ENCODE data around the gene DST.
"Not testable (repeated sequence)": the region's sequence is repeated elsewhere in the genome, so short reads cannot be mapped to it uniquely, and the experiment has no call there.

DST gene

GRCh38 chr6:56562730-56563129, 80.0 kb downstream of the DST start:
- not testable (repeated sequence) for H3K4me1 ChIP-seq (ENCODE audit: control insufficient read depth in 2 of 2, insufficient read depth in 1 of 2, low read depth in 1 of 2, low read length in 2 of 2); H4K8ac ChIP-seq (ENCODE audit: low read depth, low read length); DNase-seq (ENCODE audit: low spot score); H3K4ac ChIP-seq (ENCODE audit: low read length); H2AFZ ChIP-seq (ENCODE audit: low read length); H3K27me3 ChIP-seq (ENCODE audit: control insufficient read depth in 3 of 3, insufficient read depth in 3 of 3, low read depth in 1 of 3, low read length in 3 of 3); H3K14ac ChIP-seq (ENCODE audit: low read length); H2BK12ac ChIP-seq (ENCODE audit: low read length); H3K27ac ChIP-seq (replicated peaks; ENCODE audit: low read length); H4K91ac ChIP-seq (ENCODE audit: low read depth, low read length, poor library complexity); H3K9me3 ChIP-seq (replicated peaks in 1 of 2; ENCODE audit: control insufficient read depth in 2 of 2, insufficient read depth in 1 of 2, low read depth in 1 of 2, low read length in 2 of 2); H2BK120ac ChIP-seq (ENCODE audit: low read depth, low read length); H3K4me2 ChIP-seq (ENCODE audit: insufficient read depth, low read length, poor library complexity, severe bottlenecking); H3K4me3 ChIP-seq (ENCODE audit: low read length in 2 of 2); H2AK5ac ChIP-seq (ENCODE audit: low read depth, low read length); H2BK15ac ChIP-seq (ENCODE audit: low read length); H3K79me1 ChIP-seq (ENCODE audit: low read depth, low read length); H3K9ac ChIP-seq (ENCODE audit: low read depth, low read length, poor library complexity); H3K18ac ChIP-seq (ENCODE audit: low read length); H3K23ac ChIP-seq (ENCODE audit: low read depth, low read length, poor library complexity); H2BK5ac ChIP-seq (ENCODE audit: low read length)
- H3K36me3 ChIP-seq (replicated peaks in 1 of 2; ENCODE audit: control insufficient read depth in 2 of 2, insufficient read depth in 2 of 2, low read length in 2 of 2) = peaks cover 5 to 55% of the 10 kb centered on the region in 2 donors
- WGBS, 2 donors (ENCODE audit: extremely low coverage in 2 of 2, insufficient read length in 2 of 2, insufficient replicate concordance in 1 of 2) = no CpG with 5 or more reads among the region's 4 CpGs

DNA sequence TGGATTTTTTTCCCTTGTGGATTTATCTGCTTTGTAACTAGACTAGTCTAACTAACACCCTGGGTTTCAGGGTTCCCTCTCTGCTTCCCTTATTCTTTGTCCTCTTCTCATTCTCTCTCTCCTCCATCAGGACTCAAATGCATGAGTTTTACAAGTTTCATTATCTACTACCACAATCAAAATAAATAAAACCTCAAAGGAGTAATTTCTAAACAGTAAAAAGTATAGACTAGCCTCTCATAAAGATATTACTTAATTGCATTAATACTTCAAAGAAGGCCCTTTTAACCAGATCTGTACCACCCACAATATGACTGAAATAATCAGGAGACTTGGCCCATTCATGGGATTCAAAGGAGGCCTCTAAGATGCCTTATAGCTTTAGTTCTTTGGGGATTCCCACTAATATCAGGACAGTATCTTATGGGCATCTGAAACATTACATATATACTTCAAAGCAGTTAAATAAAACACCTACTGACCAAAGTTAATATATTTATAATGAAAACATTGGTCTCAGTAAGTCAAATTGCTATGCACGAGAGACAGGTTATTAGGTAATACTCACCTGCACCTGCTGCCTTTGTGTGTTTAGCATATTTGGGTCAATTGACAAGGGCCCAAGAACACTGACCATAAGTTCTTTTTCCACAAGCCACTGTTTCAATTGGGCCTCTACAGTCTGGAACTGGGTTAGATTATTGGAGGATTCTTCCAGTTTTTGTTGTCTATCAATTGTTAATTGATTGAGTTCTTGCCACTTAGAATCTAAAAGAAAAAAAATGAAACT, 85.7 kb downstream of the DST start:
- no peak overlapping the region for H3K4me2 ChIP-seq (ENCODE audit: insufficient read depth, low read length, poor library complexity, severe bottlenecking)
- H3K14ac ChIP-seq (ENCODE audit: low read length) = no peak overlapping the region
- WGBS, 2 donors (ENCODE audit: extremely low coverage in 2 of 2, insufficient read length in 2 of 2, insufficient replicate concordance in 1 of 2) = no CpG with 5 or more reads among the region's 1 CpG
- no peak overlapping the region for H2AFZ ChIP-seq (ENCODE audit: low read length)
- peaks cover 6 to 12% of the 10 kb centered on the region in 2 donors for H3K4me1 ChIP-seq (ENCODE audit: control insufficient read depth in 2 of 2, insufficient read depth in 1 of 2, low read depth in 1 of 2, low read length in 2 of 2)
- H3K79me1 ChIP-seq (ENCODE audit: low read depth, low read length) = no peaks in the 10 kb centered on the region
- no peaks in the 10 kb centered on the region for H3K27me3 ChIP-seq (ENCODE audit: control insufficient read depth in 3 of 3, insufficient read depth in 3 of 3, low read depth in 1 of 3, low read length in 3 of 3)
- H3K4me3 ChIP-seq (ENCODE audit: low read length in 2 of 2) = no peak overlapping the region
- H3K9ac ChIP-seq (ENCODE audit: low read depth, low read length, poor library complexity) = no peak overlapping the region
- H3K36me3 ChIP-seq (replicated peaks in 1 of 2; ENCODE audit: control insufficient read depth in 2 of 2, insufficient read depth in 2 of 2, low read length in 2 of 2) = peaks cover 4 to 70% of the 10 kb centered on the region in 2 donors
- no peak for DNase-seq (ENCODE audit: low spot score)
- H2BK12ac ChIP-seq (ENCODE audit: low read length) = no peak overlapping the region
- H2BK5ac ChIP-seq (ENCODE audit: low read length) = no peak overlapping the region
- H4K91ac ChIP-seq (ENCODE audit: low read depth, low read length, poor library complexity) = no peak overlapping the region
- H4K8ac ChIP-seq (ENCODE audit: low read depth, low read length) = no peak overlapping the region
- no peak overlapping the region for H3K27ac ChIP-seq (replicated peaks; ENCODE audit: low read length)
- no peak overlapping the region for H2BK15ac ChIP-seq (ENCODE audit: low read length)
- no peak overlapping the region for H3K18ac ChIP-seq (ENCODE audit: low read length)
- H2AK5ac ChIP-seq (ENCODE audit: low read depth, low read length) = no peak overlapping the region
- no peak overlapping the region for H3K23ac ChIP-seq (ENCODE audit: low read depth, low read length, poor library complexity)
- no peaks in the 10 kb centered on the region for H3K9me3 ChIP-seq (replicated peaks in 1 of 2; ENCODE audit: control insufficient read depth in 2 of 2, insufficient read depth in 1 of 2, low read depth in 1 of 2, low read length in 2 of 2)
- H3K4ac ChIP-seq (ENCODE audit: low read length) = no peak overlapping the region
- H2BK120ac ChIP-seq (ENCODE audit: low read depth, low read length) = no peak overlapping the region

- H2BK5ac ChIP-seq (ENCODE audit: low read length) = no peak overlapping the region
- H3K4me1 ChIP-seq (ENCODE audit: control insufficient read depth in 2 of 2, insufficient read depth in 1 of 2, low read depth in 1 of 2, low read length in 2 of 2) = peaks cover 6 to 12% of the 10 kb centered on the region in 2 donors
- no peak overlapping the region for H2BK15ac ChIP-seq (ENCODE audit: low read length)
- H3K4ac ChIP-seq (ENCODE audit: low read length) = no peak overlapping the region
- no peak for DNase-seq (ENCODE audit: low spot score)
- no peaks in the 10 kb centered on the region for H3K27me3 ChIP-seq (ENCODE audit: control insufficient read depth in 3 of 3, insufficient read depth in 3 of 3, low read depth in 1 of 3, low read length in 3 of 3)
- no peak overlapping the region for H2BK12ac ChIP-seq (ENCODE audit: low read length)
- no peak overlapping the region for H4K8ac ChIP-seq (ENCODE audit: low read depth, low read length)
- no peak overlapping the region for H3K18ac ChIP-seq (ENCODE audit: low read length)
- H3K9me3 ChIP-seq (replicated peaks in 1 of 2; ENCODE audit: control insufficient read depth in 2 of 2, insufficient read depth in 1 of 2, low read depth in 1 of 2, low read length in 2 of 2) = no peaks in the 10 kb centered on the region
- peaks cover 2 to 65% of the 10 kb centered on the region in 2 donors for H3K36me3 ChIP-seq (replicated peaks in 1 of 2; ENCODE audit: control insufficient read depth in 2 of 2, insufficient read depth in 2 of 2, low read length in 2 of 2)
- H3K27ac ChIP-seq (replicated peaks; ENCODE audit: low read length) = peak overlapping the region; percentile 49
- H3K4me2 ChIP-seq (ENCODE audit: insufficient read depth, low read length, poor library complexity, severe bottlenecking) = no peak overlapping the region
- WGBS, 2 donors (ENCODE audit: extremely low coverage in 2 of 2, insufficient read length in 2 of 2, insufficient replicate concordance in 1 of 2) = no CpG with 5 or more reads among the region's 5 CpGs
- no peak overlapping the region for H3K14ac ChIP-seq (ENCODE audit: low read length)
- H3K23ac ChIP-seq (ENCODE audit: low read depth, low read length, poor library complexity) = no peak overlapping the region
- no peaks in the 10 kb centered on the region for H3K79me1 ChIP-seq (ENCODE audit: low read depth, low read length)
- H2BK120ac ChIP-seq (ENCODE audit: low read depth, low read length) = no peak overlapping the region
- H3K4me3 ChIP-seq (ENCODE audit: low read length in 2 of 2) = no peak overlapping the region
- H3K9ac ChIP-seq (ENCODE audit: low read depth, low read length, poor library complexity) = no peak overlapping the region
- H2AFZ ChIP-seq (ENCODE audit: low read length) = no peak overlapping the region
- H2AK5ac ChIP-seq (ENCODE audit: low read depth, low read length) = no peak overlapping the region
- H4K91ac ChIP-seq (ENCODE audit: low read depth, low read length, poor library complexity) = no peak overlapping the region
These were observed 87.2 kb downstream of the DST start for GRCh38 chr6:56555438-56555872.

DNA sequence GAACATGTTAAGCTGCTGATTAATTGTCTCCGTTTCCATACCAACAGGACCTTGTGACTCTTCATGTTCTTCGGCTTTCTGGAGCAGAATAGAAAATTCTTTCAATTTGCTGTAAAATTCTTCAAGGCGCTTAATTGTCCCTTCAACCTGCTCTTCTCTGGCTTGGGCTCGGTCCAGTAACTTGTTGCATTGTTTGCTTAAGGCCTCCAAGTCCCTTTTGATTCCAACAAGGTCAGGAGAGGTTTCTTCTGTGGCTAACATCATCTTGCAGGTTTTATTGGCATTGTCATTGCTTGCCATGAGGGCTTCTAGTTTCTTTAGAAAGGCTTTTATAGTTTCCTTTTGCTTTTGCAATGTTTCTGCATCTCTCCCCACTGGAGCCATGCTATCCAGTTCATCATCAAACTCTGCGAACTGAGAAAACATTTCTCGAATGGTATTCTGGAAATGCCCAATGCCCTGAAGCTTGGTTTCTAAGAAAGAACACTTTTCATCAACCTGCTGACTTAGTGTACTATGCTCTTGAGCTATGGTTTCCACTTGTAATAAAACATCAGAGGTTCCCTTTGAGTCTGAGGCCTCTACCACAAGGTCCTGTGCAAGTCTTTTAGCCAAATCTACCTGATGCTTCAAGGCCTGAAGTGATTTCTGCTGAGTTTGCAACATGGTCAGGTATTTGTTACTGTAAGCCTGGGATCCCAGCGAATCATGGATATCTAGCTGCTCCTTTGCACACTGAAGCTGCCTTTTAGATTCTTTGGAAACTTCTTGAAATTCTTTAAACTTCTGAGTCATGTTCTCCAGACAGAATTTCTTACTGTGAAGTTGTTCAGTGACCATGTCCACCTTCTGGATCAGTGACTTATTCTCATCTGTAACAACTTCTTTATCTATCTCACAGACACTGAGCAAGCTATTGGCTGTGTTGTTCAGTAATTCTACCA, 90.2 kb downstream of the DST start:
- H3K4me3 ChIP-seq (ENCODE audit: low read length in 2 of 2) = no peak overlapping the region
- H3K4ac ChIP-seq (ENCODE audit: low read length) = no peak overlapping the region
- H2AK5ac ChIP-seq (ENCODE audit: low read depth, low read length) = no peak overlapping the region
- H3K9me3 ChIP-seq (replicated peaks in 1 of 2; ENCODE audit: control insufficient read depth in 2 of 2, insufficient read depth in 1 of 2, low read depth in 1 of 2, low read length in 2 of 2) = no peaks in the 10 kb centered on the region
- H2BK12ac ChIP-seq (ENCODE audit: low read length) = no peak overlapping the region
- no peak overlapping the region for H3K9ac ChIP-seq (ENCODE audit: low read depth, low read length, poor library complexity)
- no peak overlapping the region for H2BK5ac ChIP-seq (ENCODE audit: low read length)
- H3K23ac ChIP-seq (ENCODE audit: low read depth, low read length, poor library complexity) = no peak overlapping the region
- H4K91ac ChIP-seq (ENCODE audit: low read depth, low read length, poor library complexity) = no peak overlapping the region
- no CpG with 5 or more reads among the region's 7 CpGs for WGBS, 2 donors (ENCODE audit: extremely low coverage in 2 of 2, insufficient read length in 2 of 2, insufficient replicate concordance in 1 of 2)
- H4K8ac ChIP-seq (ENCODE audit: low read depth, low read length) = no peak overlapping the region
- no peak for DNase-seq (ENCODE audit: low spot score)
- H3K4me2 ChIP-seq (ENCODE audit: insufficient read depth, low read length, poor library complexity, severe bottlenecking) = no peak overlapping the region
- H3K27me3 ChIP-seq (ENCODE audit: control insufficient read depth in 3 of 3, insufficient read depth in 3 of 3, low read depth in 1 of 3, low read length in 3 of 3) = no peaks in the 10 kb centered on the region
- H2BK15ac ChIP-seq (ENCODE audit: low read length) = no peak overlapping the region
- no peaks in the 10 kb centered on the region for H3K79me1 ChIP-seq (ENCODE audit: low read depth, low read length)
- H3K18ac ChIP-seq (ENCODE audit: low read length) = no peak overlapping the region
- no peak overlapping the region for H3K27ac ChIP-seq (replicated peaks; ENCODE audit: low read length)
- no peak overlapping the region for H2BK120ac ChIP-seq (ENCODE audit: low read depth, low read length)
- no peak overlapping the region for H2AFZ ChIP-seq (ENCODE audit: low read length)
- H3K36me3 ChIP-seq (replicated peaks in 1 of 2; ENCODE audit: control insufficient read depth in 2 of 2, insufficient read depth in 2 of 2, low read length in 2 of 2) = peaks cover 2 to 44% of the 10 kb centered on the region in 2 donors
- H3K4me1 ChIP-seq (ENCODE audit: control insufficient read depth in 2 of 2, insufficient read depth in 1 of 2, low read depth in 1 of 2, low read length in 2 of 2) = peaks cover 6 to 14% of the 10 kb centered on the region in 2 donors
- H3K14ac ChIP-seq (ENCODE audit: low read length) = no peak overlapping the region

Data from neuronal stem cell (in vitro differentiated cells).